Keratinocyte (primary cell): ENCODE measurements around the gene CHST15. TPM values are rescaled to one million over a fixed set of nuclear protein-coding genes. Genes with fewer than 3 reads are reported as not detected.

Source experiments
- DNase-seq: peaks from one replicate; pipeline ENCODE4 v3.0.0-alpha.2; 2011; ENCODE audit warnings: low read depth, missing footprints, low spot score
- FAIRE-seq: peaks from 2 replicates; lab custom pipeline; 2011; peaks lifted over from hg19 to GRCh38; lab: Jason Lieb, UNC
- H2AFZ ChIP-seq: 2 replicates; pipeline ENCODE4 v1.6.0; 2012; ENCODE audit warnings: low read length, control low read depth, inconsistent platforms; ENCODE audit not compliant: control insufficient read depth
- H3K27ac ChIP-seq: 2 replicates; pipeline ENCODE4 v1.5.1; 2011; ENCODE audit warnings: low read length; ENCODE audit not compliant: control insufficient read depth, insufficient read depth
- H3K27me3 ChIP-seq: 3 replicates; pipeline ENCODE4 v1.6.0; 2011; ENCODE audit warnings: low read length; ENCODE audit not compliant: control insufficient read depth, insufficient read depth; ENCODE audit errors: extremely low read depth
- H3K36me3 ChIP-seq, 2 experiments: 2 replicates in 1 of 2; 3 replicates in 1 of 2; pipeline ENCODE4 v1.5.1; 2011; ENCODE audit warnings: low read length in 2 of 2, mild to moderate bottlenecking in 1 of 2; ENCODE audit not compliant: control insufficient read depth in 2 of 2, insufficient read depth in 2 of 2; ENCODE audit errors: extremely low read depth in 1 of 2
- H3K4me1 ChIP-seq: 3 replicates; pipeline ENCODE4 v1.5.1; 2011; ENCODE audit warnings: low read length; ENCODE audit not compliant: control insufficient read depth, insufficient read depth; ENCODE audit errors: extremely low read depth
- H3K4me2 ChIP-seq: 3 replicates; pipeline ENCODE4 v1.6.0; 2011; ENCODE audit warnings: low read depth, low read length; ENCODE audit not compliant: control insufficient read depth, insufficient read depth; ENCODE audit errors: extremely low read depth
- H3K4me3 ChIP-seq, 3 experiments: fragments of 200-600 bp in 1 of 3; sonication (generic) in 1 of 3; 2 replicates in 2 of 3; 3 replicates in 1 of 3; pipeline ENCODE4 v1.5.1; 2011 to 2016; ENCODE audit warnings: low read length in 3 of 3, mild to moderate bottlenecking in 3 of 3, control low read depth in 2 of 3, inconsistent platforms in 1 of 3, low read depth in 1 of 3, mixed read lengths in 1 of 3, mixed run types in 1 of 3, moderate library complexity in 1 of 3; ENCODE audit not compliant: control insufficient read depth in 2 of 3, insufficient read depth in 2 of 3; ENCODE audit errors: extremely low read depth in 1 of 3
- H3K79me2 ChIP-seq: 2 replicates; pipeline ENCODE4 v1.6.0; 2012; ENCODE audit warnings: low read length; ENCODE audit not compliant: control insufficient read depth, insufficient read depth
- H3K9ac ChIP-seq: 3 replicates; pipeline ENCODE4 v1.6.0; 2011; ENCODE audit warnings: low read length; ENCODE audit not compliant: control insufficient read depth, insufficient read depth; ENCODE audit errors: extremely low read depth
- H3K9me1 ChIP-seq: 3 replicates; pipeline ENCODE4 v1.6.0; 2011; ENCODE audit warnings: low read length; ENCODE audit not compliant: control insufficient read depth, insufficient read depth; ENCODE audit errors: extremely low read depth
- H3K9me3 ChIP-seq: 2 replicates; pipeline ENCODE4 v1.5.1; 2012; ENCODE audit warnings: low read depth, low read length; ENCODE audit not compliant: control insufficient read depth
- H4K20me1 ChIP-seq: 3 replicates; pipeline ENCODE4 v1.6.0; 2011; ENCODE audit warnings: low read length; ENCODE audit not compliant: control insufficient read depth, insufficient read depth; ENCODE audit errors: extremely low read depth
- CTCF ChIP-seq, 3 experiments: IDR thresholded peaks in 1 of 3; conservative IDR thresholded peaks in 1 of 3; optimal IDR thresholded peaks in 1 of 3; 2 replicates in 2 of 3; 3 replicates in 1 of 3; pipeline versions ENCODE3 to v1.5.1; 2011; ENCODE audit warnings: low read length in 3 of 3, mild to moderate bottlenecking in 3 of 3, moderate library complexity in 2 of 3, control low read depth in 1 of 3, inconsistent platforms in 1 of 3; ENCODE audit not compliant: insufficient read depth in 2 of 3; ENCODE audit errors: extremely low read depth in 1 of 3
- EZH2 ChIP-seq: IDR thresholded peaks from one replicate; pipeline ENCODE4 v1.6.1; 2012; ENCODE audit warnings: inconsistent platforms, mild to moderate bottlenecking, low read length, moderate library complexity
- dilution Hi-C: fragments of 300-500 bp; cut with MboI; formaldehyde crosslinking; loops from one replicate; pipeline ENCODE4 v1.7.0; 2020; ENCODE audit warnings: low sequenced_read_pairs; ENCODE audit not compliant: extremely low pct_ligation_motif_present
- polyA plus RNA-seq, 5 experiments: library from polyadenylated mRNA; depleted of rRNA in 3 of 5; stranded (reverse) in 3 of 5; stranded (forward) in 1 of 5; unstranded in 1 of 5; fragments of >200 nt; gene quantifications; 1 replicate in 1 of 5; 2 replicates in 3 of 5; 3 replicates in 1 of 5; pipeline versions ENCODE4 v1.2.1 to v1.2.3, GENCODE V29; 2011 to 2012; ENCODE audit warnings: missing spikeins in 2 of 5, low read depth in 1 of 5, low replicate concordance in 1 of 5

The CHST15 gene
- polyA plus RNA-seq, 1 donor (not counting 4 experiments of a cell fraction or from before 2014, with no cell fraction given): 24.5 TPM

- no peak for FAIRE-seq
- no peak overlapping the region for H3K27ac ChIP-seq
- no peaks in the 10 kb centered on the region for H3K9me3 ChIP-seq
- DNase-seq: no peak
- no peaks in the 10 kb centered on the region for H3K79me2 ChIP-seq
- peaks cover 10 to 21% of the 10 kb centered on the region in 2 experiments for H3K36me3 ChIP-seq
- H3K4me1 ChIP-seq: peaks cover 7% of the 10 kb centered on the region
- H3K4me3 ChIP-seq: no peak overlapping the region
- no peaks in the 10 kb centered on the region for H3K9me1 ChIP-seq
- TF ChIP-seq CTCF (optimal IDR thresholded peaks at IDR 0.05 in 1 of 3, IDR thresholded peaks at IDR 0.05 in 1 of 3, conservative IDR thresholded peaks at IDR 0.05 in 1 of 3; ENCODE audit: extremely low read depth in 1 of 3, insufficient read depth in 2 of 3, low read length in 3 of 3) (no peak), EZH2 (no peak)
- no peak overlapping the region for H3K9ac ChIP-seq
- no peak overlapping the region for H2AFZ ChIP-seq
- no peaks in the 10 kb centered on the region for H3K27me3 ChIP-seq
- dilution Hi-C loops: no loop called here
- H3K4me2 ChIP-seq: no peak overlapping the region
- H4K20me1 ChIP-seq: no peaks in the 10 kb centered on the region
These were observed 65.7 kb downstream of the CHST15 start for GRCh38 chr10:124027651-124028050.

GRCh38 chr10:124027031-124027611 lies 66.3 kb downstream of the CHST15 start:
- no peak for DNase-seq
- H3K36me3 ChIP-seq: peaks cover 10 to 17% of the 10 kb centered on the region in 2 experiments

More at GRCh38 chr10:124027031-124027611, 66.3 kb downstream of the CHST15 start:
- no peak overlapping the region for H3K27ac ChIP-seq
- H3K4me1 ChIP-seq: peaks cover 12% of the 10 kb centered on the region
- dilution Hi-C loops: no loop called here
- H3K27me3 ChIP-seq: no peaks in the 10 kb centered on the region
- no peak for TF ChIP-seq CTCF (optimal IDR thresholded peaks at IDR 0.05 in 1 of 3, IDR thresholded peaks at IDR 0.05 in 1 of 3, conservative IDR thresholded peaks at IDR 0.05 in 1 of 3; ENCODE audit: extremely low read depth in 1 of 3, insufficient read depth in 2 of 3, low read length in 3 of 3)
- no peak for TF ChIP-seq EZH2
- H3K4me3 ChIP-seq: no peak overlapping the region
- H2AFZ ChIP-seq: no peak overlapping the region
- H3K9ac ChIP-seq: no peak overlapping the region
- no peak for FAIRE-seq
- no peaks in the 10 kb centered on the region for H3K79me2 ChIP-seq
- H3K4me2 ChIP-seq: no peak overlapping the region
- H3K9me3 ChIP-seq: no peaks in the 10 kb centered on the region
- no peaks in the 10 kb centered on the region for H3K9me1 ChIP-seq
- no peaks in the 10 kb centered on the region for H4K20me1 ChIP-seq
